MCF 10A (cell line): Measurements from ENCODE around the gene S1PR2. TPM values are rescaled to one million over a fixed set of nuclear protein-coding genes. Genes with fewer than 3 reads are reported as not detected.

Experiments
- BruUV-seq: library from RNA; stranded (reverse); fragments of 400-500 nt; replicated peaks from 2 replicates; lab custom pipeline; 2021; lab: Mats Ljungman, UMichigan
- CTCF ChIA-PET: fragments of 300-600 bp; sonication (Branson Sonifier 250); formaldehyde crosslinking; extraction: SDS; loops from one replicate; lab custom pipeline; 2021; ENCODE audit warnings: antibody characterized with exemption, inconsistent platforms; lab: Yijun Ruan, JAX
- POLR2A ChIA-PET: fragments of 300-600, 350-650 bp; sonication (Branson Sonifier 250); formaldehyde crosslinking; extraction: SDS; loops from one replicate; lab custom pipeline; 2020; ENCODE audit warnings: antibody characterized with exemption, inconsistent platforms; lab: Yijun Ruan, JAX
- DNase-seq: peaks from one replicate; pipeline ENCODE4 v3.0.0-alpha.2; 2018; ENCODE audit not compliant: unreplicated experiment
- H3K27ac Mint-ChIP-seq: one replicate; pipeline ENCODE4 v1.8.0; 2022; ENCODE audit warnings: mild to moderate bottlenecking, low read depth, mixed read lengths; ENCODE audit not compliant: unreplicated experiment
- H3K27me3 Mint-ChIP-seq: one replicate; pipeline ENCODE4 v1.8.0; 2022; ENCODE audit warnings: mixed read lengths; ENCODE audit not compliant: insufficient read depth, unreplicated experiment
- H3K36me3 Mint-ChIP-seq: one replicate; pipeline ENCODE4 v1.8.0; 2022; ENCODE audit warnings: mild to moderate bottlenecking, moderate library complexity, mixed read lengths; ENCODE audit not compliant: insufficient read depth, unreplicated experiment
- H3K4me1 Mint-ChIP-seq: one replicate; pipeline ENCODE4 v1.8.0; 2022; ENCODE audit warnings: mixed read lengths; ENCODE audit not compliant: insufficient read depth, unreplicated experiment
- H3K4me3 Mint-ChIP-seq: one replicate; pipeline ENCODE4 v1.8.0; 2022; ENCODE audit warnings: mild to moderate bottlenecking, moderate library complexity, mixed read lengths; ENCODE audit not compliant: unreplicated experiment
- H3K9me3 Mint-ChIP-seq: one replicate; pipeline ENCODE4 v1.8.0; 2022; ENCODE audit warnings: mixed read lengths; ENCODE audit not compliant: unreplicated experiment
- CTCF ChIP-seq: fragments of 200-600 bp; IDR thresholded peaks from one replicate; pipeline ENCODE4 v1.8.0; 2022; ENCODE audit warnings: antibody characterized with exemption, mild to moderate bottlenecking; ENCODE audit not compliant: unreplicated experiment
- intact Hi-C: fragments of 100-400 bp; cut with micrococcal nuclease; formaldehyde crosslinking; loops from 2 replicates; pipeline ENCODE4 v1.14.1; 2022
- total RNA-seq: library from RNA; stranded (reverse); gene quantifications from 2 replicates; pipeline ENCODE4 v1.2.3, GENCODE V29; 2022

The S1PR2 gene
- total RNA-seq, 1 experiment from 2014 or later: 0.89 TPM

DNA sequence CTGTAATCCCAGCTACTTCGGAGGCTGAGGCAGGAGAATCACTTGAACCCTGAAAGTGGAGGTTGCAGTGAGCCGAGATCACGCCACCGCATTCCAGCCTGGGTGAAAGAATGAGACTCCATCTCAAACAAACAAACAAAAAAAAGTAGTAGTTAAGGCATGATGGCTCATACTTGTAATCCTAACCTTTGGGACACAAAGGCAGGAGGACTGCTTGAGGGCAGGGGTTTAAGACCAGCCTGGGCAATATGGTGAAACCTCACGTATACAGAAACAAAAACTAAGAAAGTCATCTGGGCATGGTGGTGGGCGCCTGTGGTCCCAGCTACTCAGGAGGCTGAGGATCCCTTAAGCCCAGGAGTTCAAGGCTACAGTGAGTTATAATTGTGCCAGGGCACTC is 38.2 kb downstream of the S1PR2 start:
- no peaks in the 10 kb centered on the region for H3K36me3 Mint-ChIP-seq
- H3K4me3 Mint-ChIP-seq: peak overlapping the region; percentile 25
- no peaks in the 10 kb centered on the region for H3K9me3 Mint-ChIP-seq
- H3K27ac Mint-ChIP-seq: no peak overlapping the region
- H3K27me3 Mint-ChIP-seq: no peaks in the 10 kb centered on the region
- ChIA-PET CTCF (interaction anchor here (0.6 kb wide), 2 partner anchors 117 to 211 kb away, joined by 3 read pairs; partner anchors contain the start of gene CDC37), POLR2A (interaction anchor here (0.5 to 2.6 kb wide), 3 partner anchors 10 to 165 kb away, joined by 3 to 7 read pairs (median 3); no protein-coding TSS in a partner anchor)
- no peak for DNase-seq
- no peaks in the 10 kb centered on the region for H3K4me1 Mint-ChIP-seq
- TF ChIP-seq CTCF: no peak
- no TSS peak for BruUV-seq
- intact Hi-C loops: no loop called here

- BruUV-seq: no TSS peak
- DNase-seq: peak; percentile 13
- Mint-ChIP-seq H3K4me3 (no peak overlapping the region), H3K27ac (no peak overlapping the region), H3K9me3 (no peaks in the 10 kb centered on the region), H3K36me3 (no peaks in the 10 kb centered on the region), H3K4me1 (no peaks in the 10 kb centered on the region), H3K27me3 (no peaks in the 10 kb centered on the region)
- intact Hi-C loops: no loop called here
- TF ChIP-seq CTCF: no peak
- CTCF ChIA-PET: interaction anchor here (0.6 kb wide), 1 partner anchor 123 kb away, joined by 3 read pairs; no protein-coding TSS in a partner anchor
- POLR2A ChIA-PET: interaction anchor here (1.3 kb wide), 1 partner anchor 16 kb away, joined by 4 read pairs; no protein-coding TSS in a partner anchor
These were observed 39.8 kb downstream of the S1PR2 start for GRCh38 chr19:10191347-10191746.

DNA sequence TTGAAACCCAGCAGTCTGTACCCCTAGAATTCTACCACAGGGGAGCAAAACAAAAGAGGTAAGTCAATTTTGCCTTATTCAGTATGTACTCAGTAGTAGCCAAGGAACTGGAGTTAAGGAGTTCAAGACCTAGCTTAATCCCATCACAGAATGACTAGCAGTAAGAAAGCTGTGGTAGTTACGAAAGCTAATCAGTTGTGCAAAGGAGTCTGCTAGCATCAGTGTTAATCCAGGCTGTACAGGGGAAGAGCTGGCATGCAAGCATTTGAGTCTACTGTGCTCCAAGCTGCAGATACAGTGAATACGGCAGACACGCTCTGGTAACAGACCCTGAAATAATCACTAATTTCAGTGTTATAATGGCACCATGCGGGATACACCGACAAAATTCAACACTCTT is 41.1 kb downstream of the S1PR2 start:
- intact Hi-C loops: no loop called here
- TF ChIP-seq CTCF: no peak
- H3K27ac Mint-ChIP-seq: no peak overlapping the region
- BruUV-seq: no TSS peak
- ChIA-PET POLR2A (interaction anchor here (1.3 kb wide), 1 partner anchor 17 kb away, joined by 4 read pairs; no protein-coding TSS in a partner anchor), CTCF (interaction anchor here (0.7 to 0.8 kb wide), 3 partner anchors 28 to 198 kb away, joined by 3 to 4 read pairs (median 3); no protein-coding TSS in a partner anchor)
- no peak overlapping the region for H3K4me3 Mint-ChIP-seq
- DNase-seq: no peak
- H3K4me1 Mint-ChIP-seq: no peaks in the 10 kb centered on the region
- peaks cover 6% of the 10 kb centered on the region for H3K36me3 Mint-ChIP-seq
- H3K27me3 Mint-ChIP-seq: no peaks in the 10 kb centered on the region
- no peaks in the 10 kb centered on the region for H3K9me3 Mint-ChIP-seq

DNA sequence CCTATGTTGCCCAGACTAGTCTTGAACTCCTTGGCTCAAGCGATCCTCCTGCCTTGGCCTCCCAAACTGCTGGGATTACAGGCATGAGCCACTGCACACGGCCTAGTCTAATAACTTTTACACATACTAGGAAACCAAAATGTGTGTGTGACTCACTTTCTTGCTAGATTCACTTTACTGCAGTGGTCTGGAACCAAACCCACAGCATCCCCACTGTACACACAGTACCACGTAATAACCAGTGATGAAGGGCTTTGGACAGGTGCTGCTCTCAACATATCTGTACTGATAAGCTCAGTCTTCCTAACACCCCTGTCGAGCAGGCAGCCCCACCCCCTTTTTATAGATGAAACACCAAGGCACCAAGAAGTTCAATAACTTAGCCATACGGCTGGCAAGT is 41.5 kb downstream of the S1PR2 start:
- ChIA-PET CTCF (interaction anchor here (0.7 to 0.8 kb wide), 2 partner anchors 27 to 61 kb away, joined by 3 to 4 read pairs; no protein-coding TSS in a partner anchor), POLR2A (no interaction called here)
- H3K36me3 Mint-ChIP-seq: peaks cover 6% of the 10 kb centered on the region
- no peak overlapping the region for H3K4me3 Mint-ChIP-seq
- no peaks in the 10 kb centered on the region for H3K27me3 Mint-ChIP-seq
- intact Hi-C loops: no loop called here
- H3K27ac Mint-ChIP-seq: no peak overlapping the region
- no peak for TF ChIP-seq CTCF
- no TSS peak for BruUV-seq
- no peak for DNase-seq
- H3K4me1 Mint-ChIP-seq: no peaks in the 10 kb centered on the region
- no peaks in the 10 kb centered on the region for H3K9me3 Mint-ChIP-seq
